Stimulated activated CD8-positive, alpha-beta memory T cell treated with anti-CD3 and anti-CD28 coated beads, Interleukin-4, amount 100 ng/mL, for 48 hours (primary cell): ENCODE measurements around the gene THSD7A.

Experiments
- DNase-seq: peaks from one replicate; pipeline ENCODE4 v3.0.0-alpha.2; 2020

Gene THSD7A

DNA sequence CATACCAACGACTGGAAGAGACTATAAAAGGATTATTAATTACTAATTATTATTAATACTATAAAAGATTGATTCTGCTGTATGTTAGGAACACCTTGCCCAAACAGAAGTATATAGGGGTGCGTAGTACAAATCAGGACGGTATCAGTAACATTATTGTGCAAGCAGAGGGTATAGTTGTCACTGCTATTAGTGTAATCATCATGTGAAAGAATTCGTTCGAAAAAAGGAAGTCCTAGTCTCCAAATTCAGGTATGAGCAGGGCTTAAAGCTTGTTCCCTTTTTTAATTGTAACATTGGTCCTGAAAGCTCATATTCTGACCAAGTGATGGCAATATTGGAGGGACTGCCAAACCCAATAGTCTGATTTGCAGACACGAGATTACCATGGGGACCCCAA, 81.8 kb downstream of the THSD7A start:
- no peak for DNase-seq

DNA sequence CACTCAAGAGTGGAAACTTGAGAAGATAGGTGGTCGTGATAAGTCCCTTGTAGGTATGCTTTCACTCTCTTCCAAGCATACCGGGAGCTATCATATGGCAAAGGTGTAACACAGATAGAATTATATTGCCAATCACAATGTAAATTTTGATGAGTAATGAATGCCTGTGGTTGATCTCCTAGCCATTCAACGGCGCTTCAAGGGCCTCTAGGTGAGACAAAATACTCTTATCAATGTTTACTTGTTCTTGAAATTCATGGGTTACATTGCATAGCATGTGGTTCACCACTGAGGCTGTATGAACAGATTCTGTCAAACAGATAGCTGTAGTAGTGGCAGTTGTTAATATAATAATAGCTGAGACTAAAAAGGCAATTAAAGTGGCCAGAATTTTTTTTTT, 82.4 kb downstream of the THSD7A start:
- no peak for DNase-seq

DNA sequence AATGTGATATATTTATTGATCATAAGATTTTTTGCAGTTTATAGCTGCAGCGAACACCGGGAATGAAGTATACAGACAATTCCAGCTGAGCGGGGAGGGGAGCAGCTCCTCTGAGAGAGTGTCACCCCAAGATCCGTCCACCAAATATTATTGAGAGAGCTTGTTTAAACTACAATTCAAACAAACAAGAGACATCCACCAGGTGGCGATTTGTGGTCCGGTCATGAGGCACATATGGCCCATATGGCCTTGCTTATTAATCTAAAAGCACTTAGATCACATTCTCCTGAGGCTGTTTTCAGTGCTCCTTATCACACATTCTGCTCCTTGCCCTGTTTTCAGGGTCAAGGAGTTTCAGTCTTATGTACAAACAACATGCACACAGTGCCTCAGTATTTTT, 83.1 kb downstream of the THSD7A start:
- no peak for DNase-seq

DNA sequence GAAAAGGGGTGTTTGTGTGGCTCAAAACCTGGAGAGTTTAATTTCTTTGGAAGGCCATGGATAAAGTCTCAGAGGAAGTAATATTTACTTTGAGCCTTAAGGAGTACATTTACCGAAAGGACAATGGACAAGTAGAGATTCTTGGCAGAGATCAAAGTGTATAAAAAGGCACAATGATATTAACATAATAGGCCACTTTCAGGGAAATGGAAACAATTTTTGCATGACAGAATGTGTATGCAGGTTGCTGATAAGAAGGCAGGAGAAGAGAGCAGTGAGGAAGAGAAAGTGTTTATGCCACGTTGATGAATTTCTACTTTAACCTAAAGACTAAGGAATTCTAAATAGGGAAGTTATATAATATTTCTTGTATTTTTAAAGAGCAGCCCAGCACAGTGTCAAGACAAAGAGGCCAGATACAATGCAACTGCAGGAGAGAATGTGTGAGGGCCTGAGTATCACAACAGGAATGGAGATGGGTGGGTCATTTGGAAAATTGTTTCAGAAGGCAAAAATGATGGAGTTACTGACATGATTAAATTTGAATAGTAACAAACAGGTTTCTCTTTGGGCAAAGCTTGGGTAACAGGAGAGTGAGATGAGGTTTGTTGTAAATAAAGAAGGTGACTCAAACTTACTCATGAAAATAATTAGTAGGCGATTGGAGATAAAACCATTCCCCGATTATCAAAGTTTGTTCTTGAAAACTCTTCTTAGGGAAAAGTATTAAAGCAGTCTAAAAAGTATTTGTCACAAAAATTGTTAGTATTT, 84.1 kb downstream of the THSD7A start:
- DNase-seq, result no peak

DNA sequence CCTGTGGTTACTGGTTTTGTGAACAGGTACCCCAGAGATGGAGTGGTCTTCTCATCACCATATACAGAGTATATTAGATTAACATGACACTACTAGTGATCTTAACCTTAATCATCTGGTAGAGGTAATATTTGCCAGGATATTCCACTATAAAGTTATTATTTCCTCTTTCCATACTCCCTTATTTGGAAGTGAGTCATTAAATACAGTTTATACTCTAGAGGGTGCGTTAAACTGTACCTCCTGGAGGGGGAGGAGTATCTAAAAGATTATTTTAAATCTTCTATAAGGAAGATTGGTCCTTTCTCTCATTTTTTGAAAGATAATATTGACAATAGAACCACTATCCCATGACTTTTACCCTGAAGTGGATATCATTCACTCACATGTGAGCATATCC, 85.4 kb downstream of the THSD7A start:
- no peak for DNase-seq

DNA sequence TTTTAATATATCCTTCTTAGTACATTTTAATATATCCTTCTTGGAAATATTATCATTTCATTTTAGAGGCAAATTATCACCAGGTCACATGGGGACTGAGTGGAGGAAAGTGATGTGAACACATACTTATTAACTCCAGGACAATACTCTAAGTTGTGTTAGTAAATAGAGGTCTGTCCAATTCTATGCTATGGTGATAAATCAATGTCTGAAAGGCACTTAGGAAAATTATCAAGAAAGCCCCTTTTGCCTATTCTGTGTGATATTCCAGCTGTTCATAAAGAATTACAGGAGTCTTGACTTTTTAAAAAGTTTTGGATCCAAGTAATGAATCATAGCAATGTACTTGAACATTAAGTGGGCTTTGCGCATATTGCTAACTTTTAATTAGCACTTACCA, 88.5 kb downstream of the THSD7A start:
- DNase-seq, result no peak

DNA sequence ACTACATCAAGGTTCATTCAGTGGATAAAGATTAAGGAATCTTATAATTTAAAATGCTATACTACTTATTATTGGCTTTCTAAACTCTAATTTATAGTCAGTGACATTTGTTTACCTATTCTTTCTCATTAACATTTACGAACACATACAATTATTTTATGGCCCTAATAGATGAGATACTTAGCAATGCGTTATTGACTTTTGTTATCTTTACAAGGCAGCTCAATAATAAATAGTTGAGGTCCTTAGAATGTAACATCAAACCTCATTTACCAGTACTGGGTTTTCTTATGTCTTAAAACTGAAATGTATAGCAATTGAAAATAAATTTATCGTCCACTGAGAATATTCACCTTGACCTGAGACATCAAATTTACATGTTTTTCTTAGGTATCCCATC, 89.0 kb downstream of the THSD7A start:
- no peak for DNase-seq

DNA sequence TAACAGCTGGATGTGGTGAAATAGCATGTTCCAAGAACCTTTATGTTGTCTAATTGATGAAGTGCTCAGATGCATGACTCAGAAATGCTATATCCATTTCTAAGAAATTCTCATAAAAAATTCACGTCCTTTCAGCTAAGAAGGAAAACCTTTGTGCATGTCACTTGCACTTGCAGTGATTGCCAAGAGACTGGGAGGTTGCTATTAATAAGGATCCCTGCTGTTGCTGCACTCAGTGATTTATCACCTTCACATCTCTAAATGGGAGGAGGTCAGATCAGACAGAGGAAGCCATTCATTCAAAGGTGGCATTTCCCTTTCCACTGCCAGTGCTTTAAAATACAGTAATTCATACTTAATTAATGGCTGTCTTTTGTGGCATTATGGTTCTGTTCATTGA, 89.5 kb downstream of the THSD7A start:
- DNase-seq, result no peak

DNA sequence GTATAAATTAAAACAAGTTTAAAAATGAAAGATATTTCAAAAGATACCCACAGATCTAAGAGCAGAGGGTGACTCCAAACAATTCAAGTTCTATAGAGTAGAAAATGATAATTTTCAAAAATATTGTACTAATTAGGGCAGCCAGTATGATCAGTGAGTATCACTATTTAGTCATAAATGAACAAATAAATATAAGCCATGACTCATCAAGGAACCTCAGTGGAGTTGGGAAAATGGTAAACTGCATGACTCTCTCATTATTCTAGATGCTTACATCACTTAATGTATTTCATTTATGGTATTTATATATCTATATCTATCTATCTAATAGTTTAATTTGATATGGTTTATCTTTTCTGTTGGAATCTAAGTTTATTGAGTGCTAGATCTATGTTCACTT, 94.3 kb downstream of the THSD7A start:
- DNase-seq, result no peak

DNA sequence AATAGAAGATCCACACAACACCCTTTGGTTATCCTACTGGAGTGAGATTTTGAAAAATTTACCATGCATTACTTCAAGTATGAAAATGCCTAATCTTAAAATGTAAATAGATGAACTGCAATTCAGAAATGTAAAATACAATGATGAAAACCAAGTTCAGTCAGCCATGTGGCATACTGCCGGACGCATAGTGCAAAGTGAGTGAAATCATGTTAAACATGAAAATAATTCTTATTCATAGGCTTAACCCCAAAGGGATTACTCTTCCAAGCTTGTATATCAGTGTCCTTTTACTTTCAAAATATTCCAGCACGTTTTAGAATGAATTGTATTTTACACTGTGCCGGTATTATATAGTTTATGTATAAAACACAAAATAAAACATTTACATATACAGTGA, 99.8 kb downstream of the THSD7A start:
- DNase-seq, result no peak

DNA sequence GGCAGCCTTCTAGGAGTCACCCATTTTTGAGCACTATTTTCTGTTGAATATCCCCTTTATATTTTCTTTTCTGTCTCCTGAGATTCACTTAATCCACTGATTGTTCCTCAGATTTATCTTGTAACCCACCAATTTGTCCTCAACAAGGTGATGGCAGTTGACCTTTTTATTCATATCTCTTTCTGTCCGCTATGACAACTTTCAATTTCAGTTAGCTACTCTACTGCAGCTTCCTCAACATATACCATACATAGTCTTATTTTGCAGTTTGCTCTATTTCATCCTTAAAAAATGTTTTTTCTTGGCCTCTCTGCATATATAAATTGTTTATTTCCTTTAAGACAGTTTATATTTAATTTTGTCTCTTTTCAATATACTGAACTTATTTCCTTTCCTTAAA, 101.3 kb downstream of the THSD7A start:
- DNase-seq, result no peak

DNA sequence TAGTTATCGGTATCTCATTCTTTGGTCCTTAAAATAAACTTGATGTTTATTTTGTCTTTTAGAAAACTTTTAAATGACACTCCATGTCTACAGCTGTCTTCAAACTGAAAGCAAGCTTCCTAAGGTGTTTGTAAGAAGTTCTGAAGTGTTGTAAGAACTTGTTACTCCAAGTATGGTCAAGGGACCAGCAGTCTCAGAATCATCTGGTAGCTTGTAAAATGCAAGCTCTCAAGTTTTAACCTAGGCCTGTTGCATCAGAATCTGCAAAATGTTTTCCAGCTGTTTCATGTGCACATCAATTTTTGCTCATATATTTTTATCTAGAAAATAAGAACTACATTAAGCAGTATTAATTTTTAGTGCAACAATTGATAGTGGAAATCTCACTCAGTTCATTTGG, 104.1 kb downstream of the THSD7A start:
- no peak for DNase-seq

DNA sequence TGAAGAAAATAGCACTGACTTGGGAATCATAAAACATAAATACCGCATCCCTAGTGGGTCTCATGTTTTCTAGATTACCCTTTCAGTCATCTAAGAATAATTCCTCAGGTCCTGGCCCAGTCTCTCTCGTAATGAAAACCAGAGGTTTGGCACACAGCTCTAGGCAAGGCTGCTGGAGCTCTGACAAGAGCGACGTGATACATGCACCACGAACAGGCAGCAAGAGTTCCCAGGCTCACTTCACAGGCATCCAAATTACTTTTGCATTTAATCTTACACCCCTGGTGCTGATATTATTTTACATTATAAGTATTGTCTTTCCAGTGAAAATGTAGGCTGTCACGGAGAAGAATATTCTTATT, 105.2 kb downstream of the THSD7A start:
- no peak for DNase-seq

DNA sequence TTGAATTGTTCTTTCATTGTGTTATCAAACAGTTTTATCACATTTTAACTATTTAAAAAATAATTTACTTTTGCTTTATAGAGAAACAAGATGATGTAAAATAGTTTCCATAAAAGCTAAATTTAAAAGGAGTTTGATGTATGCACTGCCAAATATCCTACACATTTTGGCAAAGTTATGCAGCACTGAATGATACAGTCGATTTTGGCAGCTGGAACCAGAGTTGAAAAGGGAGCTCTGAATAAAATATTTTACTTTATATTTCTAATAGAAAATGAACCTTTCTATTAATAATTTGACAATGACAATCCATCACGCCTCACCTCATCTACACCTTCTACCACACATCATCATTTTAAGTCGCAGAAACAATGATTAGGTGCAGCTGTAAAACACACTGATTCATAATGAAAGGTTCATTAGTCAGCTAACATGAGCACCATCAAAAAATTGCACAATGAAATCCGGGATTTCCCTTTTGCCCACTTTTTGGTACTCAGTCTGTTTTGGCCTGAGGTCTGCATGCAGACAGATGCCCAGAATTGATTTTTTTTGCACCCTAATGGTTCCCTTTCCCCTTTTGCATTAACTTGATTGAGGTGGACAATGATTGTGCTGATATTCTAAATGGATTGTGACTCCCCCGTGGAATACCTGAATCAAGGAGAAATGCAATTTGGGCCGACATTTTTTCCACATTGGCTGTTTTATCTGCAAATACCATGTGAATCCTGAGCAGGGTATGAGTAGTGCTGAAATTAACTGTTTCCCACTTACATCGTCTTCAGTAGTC, 105.8 kb downstream of the THSD7A start:
- no peak for DNase-seq

DNA sequence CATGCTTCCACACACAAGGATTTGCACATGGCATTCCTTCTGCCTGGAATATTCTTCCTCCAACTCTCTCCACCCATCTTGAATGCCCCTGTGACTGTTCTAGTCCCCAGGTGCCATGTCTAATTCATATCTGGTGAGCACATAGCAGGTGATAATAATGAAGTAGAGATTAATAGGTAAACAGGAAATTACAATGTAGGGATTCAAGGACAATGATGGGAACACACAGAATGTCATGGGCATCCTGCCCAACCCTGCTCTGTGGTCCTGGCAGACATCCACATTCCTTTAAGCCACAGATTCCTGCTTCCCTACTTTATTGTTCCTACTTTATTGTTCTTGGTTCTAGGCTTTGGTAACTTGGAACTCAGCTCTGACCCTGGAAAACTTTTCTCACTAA, 115.8 kb downstream of the THSD7A start:
- no peak for DNase-seq

DNA sequence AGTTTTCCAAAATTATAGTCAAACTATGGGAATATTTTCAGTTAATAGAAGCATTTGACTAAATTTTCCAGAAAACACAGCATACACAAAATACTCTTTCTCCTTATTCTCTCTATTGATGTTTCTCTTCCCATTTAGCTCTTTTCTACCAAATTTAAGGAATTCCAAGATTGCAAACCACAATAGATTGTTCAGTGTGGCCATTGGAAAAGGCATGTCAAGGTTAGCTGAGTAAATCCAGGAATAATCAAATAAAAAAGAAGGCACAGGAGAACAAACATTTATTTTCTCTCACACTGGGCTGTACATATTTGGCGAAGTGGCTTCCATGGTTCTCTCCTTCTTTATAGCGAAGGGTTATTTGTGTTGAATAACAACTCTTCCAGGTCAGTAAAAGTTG, 117.3 kb downstream of the THSD7A start:
- DNase-seq, result no peak

DNA sequence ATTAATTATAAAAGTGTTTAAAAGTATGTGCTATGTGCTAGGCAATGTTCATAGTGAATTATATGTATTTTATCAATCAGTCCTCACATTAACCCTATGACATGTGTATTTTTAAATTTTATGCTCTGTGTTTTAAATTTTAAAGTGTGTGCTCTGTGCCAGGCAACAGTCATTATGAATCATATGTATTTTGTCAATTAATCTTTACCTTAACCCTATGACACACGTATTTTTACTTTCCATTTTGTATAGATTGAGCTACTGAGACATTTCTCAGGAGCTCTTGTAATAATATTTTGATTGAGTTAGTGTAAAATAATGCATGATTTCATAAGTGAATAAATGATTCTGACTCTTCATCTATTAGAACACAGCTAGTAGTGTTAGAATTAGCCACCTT, 117.8 kb downstream of the THSD7A start:
- no peak for DNase-seq

DNA sequence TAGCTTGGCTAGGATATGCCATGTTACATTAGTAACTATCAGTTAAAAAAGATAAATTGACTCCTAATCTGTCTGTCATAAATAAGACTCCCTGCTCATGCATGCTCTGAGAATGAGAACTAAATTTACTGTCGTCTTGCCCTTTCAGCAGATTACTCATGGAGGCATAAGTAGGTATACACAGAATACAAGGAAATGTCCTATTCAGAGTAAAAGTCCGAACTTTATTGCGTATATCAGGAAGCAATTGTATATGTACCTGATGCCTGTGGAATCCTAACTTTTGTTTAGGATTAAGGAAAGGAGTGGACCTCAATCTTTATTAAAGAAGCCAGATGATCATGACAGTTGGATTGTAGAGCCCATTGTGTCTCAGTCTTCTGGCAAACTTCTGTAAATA, 118.6 kb downstream of the THSD7A start:
- no peak for DNase-seq

DNA sequence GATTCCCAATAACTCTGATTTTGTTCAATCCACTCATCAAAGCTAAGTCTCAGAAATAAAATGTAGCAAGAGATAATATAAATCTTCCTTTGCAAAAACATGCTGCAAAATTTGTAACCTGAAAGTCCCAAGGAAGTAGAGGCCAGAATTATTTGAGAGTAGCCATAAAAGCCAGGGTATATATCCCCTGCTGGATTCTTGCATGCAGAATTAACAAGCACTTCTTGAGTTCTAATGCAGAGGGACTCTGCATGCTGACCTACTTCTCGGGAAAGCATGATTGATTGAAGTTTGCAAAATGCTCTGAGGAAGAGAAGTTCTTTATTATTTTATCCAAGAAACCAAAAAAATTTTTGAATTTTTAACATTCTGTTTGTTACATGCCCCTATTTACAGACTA, 121.6 kb downstream of the THSD7A start:
- DNase-seq, result no peak

DNA sequence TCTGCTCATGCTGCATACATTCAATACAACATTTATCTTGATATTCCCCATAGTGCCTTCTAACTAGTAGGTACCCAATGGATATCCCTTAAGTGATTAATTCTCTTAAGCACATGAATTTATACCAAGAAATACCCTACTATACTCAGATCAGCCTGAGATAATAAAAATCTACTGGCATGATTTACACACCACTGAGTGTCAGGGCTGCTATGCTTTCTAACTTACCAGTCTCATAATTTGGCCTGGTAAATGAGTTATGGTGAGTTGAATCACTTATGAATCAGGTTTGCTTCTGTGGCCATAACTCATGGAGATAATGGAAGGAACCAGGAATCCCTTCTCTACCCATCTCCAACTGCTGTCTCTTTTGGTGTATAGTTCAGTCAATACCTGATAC, 122.8 kb downstream of the THSD7A start:
- DNase-seq, result no peak

DNA sequence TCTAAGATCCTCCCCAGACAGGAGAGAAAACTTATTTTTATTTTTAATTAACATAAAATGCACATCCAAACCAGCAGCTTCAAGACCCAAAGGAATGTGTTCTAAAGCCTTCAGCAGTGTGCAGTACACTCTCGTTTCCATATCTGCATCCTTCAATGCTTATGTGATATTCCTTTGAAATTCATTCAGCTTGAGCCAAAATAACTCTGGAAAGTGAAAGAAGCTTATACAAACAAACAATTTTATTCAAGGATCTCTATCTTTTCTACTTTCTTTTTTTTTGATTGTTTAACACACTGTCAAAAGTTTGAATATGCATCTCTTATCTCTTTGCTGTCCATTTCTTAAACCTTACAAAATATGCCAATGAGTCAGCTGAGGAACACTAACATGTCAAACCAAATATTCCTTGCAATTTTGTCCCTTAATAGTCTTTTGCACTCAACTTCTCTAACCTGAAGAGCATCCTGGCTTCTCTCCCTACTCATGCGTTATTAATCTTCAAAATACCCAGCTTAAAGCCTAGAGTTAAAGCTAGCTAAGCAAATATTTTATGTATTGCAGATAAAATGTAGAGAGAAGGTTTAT, 124.3 kb downstream of the THSD7A start:
- DNase-seq, result no peak

DNA sequence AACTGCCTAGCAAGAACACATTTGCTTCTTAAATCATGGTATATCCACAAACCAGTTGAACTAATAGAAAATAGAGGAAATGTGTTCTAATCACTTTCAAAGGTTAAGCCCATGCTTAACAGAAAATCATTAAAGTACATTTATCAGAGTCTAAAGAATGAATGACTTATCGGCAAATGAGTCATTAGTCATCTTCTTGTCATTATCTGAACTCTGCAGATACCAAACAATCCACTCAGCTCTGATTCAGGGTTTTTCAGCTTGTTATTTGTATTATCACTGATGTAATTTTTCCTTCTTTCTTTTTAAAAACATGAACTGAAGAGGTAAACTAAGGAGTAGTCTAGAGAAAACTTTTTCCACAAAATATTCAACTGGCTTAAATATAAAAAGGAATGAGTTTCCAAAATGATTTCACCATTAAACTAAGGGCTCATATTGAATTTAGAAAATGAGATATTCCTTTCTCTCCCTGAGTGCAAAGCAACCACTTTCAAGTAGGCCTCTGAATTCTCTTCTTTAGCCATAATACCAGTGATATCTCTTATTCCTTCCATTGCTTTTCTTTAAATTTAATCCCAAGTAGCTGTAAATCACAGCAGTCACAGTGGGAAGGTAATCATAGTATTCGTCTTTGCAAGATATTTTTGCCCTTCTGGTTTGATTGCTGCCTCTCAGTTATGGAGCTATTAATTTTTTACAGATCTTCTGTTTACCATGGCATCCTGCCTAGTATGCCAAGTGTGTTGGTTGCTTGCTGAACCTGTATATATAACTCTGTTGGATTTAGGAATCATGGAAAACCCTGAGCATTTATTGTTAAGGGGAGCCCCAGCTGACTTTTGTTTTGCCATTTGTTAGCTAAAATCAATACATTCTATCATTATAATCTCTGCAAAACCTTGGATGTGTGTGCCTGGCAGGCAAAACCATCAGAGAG, 125.1 kb downstream of the THSD7A start:
- no peak for DNase-seq

DNA sequence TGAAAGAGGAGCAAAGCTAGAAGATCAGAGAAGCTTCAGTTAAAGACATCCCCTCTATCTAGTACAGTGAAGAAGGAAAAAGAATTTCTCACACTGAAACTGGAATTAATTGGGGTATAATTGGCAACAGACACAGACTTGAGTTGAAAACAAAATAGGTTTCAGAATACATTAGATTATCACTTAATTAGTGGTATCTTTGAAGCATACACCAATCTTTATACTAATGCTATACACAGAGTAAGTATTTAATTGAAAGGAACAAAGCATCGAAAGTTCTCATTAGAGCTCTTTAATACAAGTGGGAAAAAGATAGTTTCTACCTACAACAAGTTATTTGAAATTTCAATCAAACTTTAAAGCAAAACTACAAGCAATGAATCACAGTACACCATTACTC, 128.2 kb downstream of the THSD7A start:
- DNase-seq, result no peak
